ENCODE data around the gene C11orf58.

C11orf58 gene

GRCh38 chr11:16769386-16769785 lies 30.9 kb downstream of the C11orf58 start:
- DNase-seq (ENCODE audit: low read depth): no peak

GRCh38 chr11:16770016-16770415 lies 31.6 kb downstream of the C11orf58 start:
- no peak for DNase-seq (ENCODE audit: low read depth)

GRCh38 chr11:16771350-16772140 lies 33.1 kb downstream of the C11orf58 start:
- DNase-seq (ENCODE audit: low read depth): no peak

GRCh38 chr11:16772141-16772512 lies 33.7 kb downstream of the C11orf58 start:
- no peak for DNase-seq (ENCODE audit: low read depth)

- no peak for DNase-seq (ENCODE audit: low read depth)
These were observed 35.8 kb downstream of the C11orf58 start for GRCh38 chr11:16773981-16774935.

GRCh38 chr11:16774936-16775613 lies 36.6 kb downstream of the C11orf58 start:
- DNase-seq (ENCODE audit: low read depth): no peak

- DNase-seq (ENCODE audit: low read depth): no peak
These were observed 37.3 kb downstream of the C11orf58 start for GRCh38 chr11:16775614-16776283.

- DNase-seq (ENCODE audit: low read depth): no peak
These were observed 38.5 kb downstream of the C11orf58 start for GRCh38 chr11:16776711-16777612.

GRCh38 chr11:16777613-16777975 lies 39.1 kb downstream of the C11orf58 start:
- no peak for DNase-seq (ENCODE audit: low read depth)

- DNase-seq (ENCODE audit: low read depth): no peak
These were observed 39.8 kb downstream of the C11orf58 start for GRCh38 chr11:16778286-16778685.

- no peak for DNase-seq (ENCODE audit: low read depth)
These were observed 40.4 kb downstream of the C11orf58 start for GRCh38 chr11:16778876-16779275.

GRCh38 chr11:16779436-16779835 lies 41.0 kb downstream of the C11orf58 start:
- DNase-seq (ENCODE audit: low read depth): no peak

GRCh38 chr11:16780146-16780545 lies 41.7 kb downstream of the C11orf58 start:
- DNase-seq (ENCODE audit: low read depth): no peak

GRCh38 chr11:16780698-16781550 lies 42.5 kb downstream of the C11orf58 start:
- no peak for DNase-seq (ENCODE audit: low read depth)

GRCh38 chr11:16781936-16782919 lies 43.8 kb downstream of the C11orf58 start:
- no peak for DNase-seq (ENCODE audit: low read depth)

- DNase-seq (ENCODE audit: low read depth): no peak
These were observed 44.9 kb downstream of the C11orf58 start for GRCh38 chr11:16783321-16783801.

- no peak for DNase-seq (ENCODE audit: low read depth)
These were observed 45.6 kb downstream of the C11orf58 start for GRCh38 chr11:16784097-16784496.

- DNase-seq (ENCODE audit: low read depth): no peak
These were observed 46.2 kb downstream of the C11orf58 start for GRCh38 chr11:16784666-16785065.
